ENCODE measurements around the gene DOC2A.
"Not testable (repeated sequence)": the region's sequence is repeated elsewhere in the genome, so short reads cannot be mapped to it uniquely, and the experiment has no call there.

DOC2A gene

GRCh38 chr16:30026449-30026848 is 15.6 kb upstream of the DOC2A start:
- FAIRE-seq (no peak), DNase-seq (ENCODE audit: insufficient read length, low spot score) (no peak)
- no peak for TF ChIP-seq CTCF (IDR thresholded peaks at IDR 0.05; ENCODE audit: insufficient read depth, missing control alignments)

- FAIRE-seq: no peak
- DNase-seq (ENCODE audit: insufficient read length, low spot score): no peak
- TF ChIP-seq CTCF (IDR thresholded peaks at IDR 0.05; ENCODE audit: insufficient read depth, missing control alignments): no peak
Observed at GRCh38 chr16:30025574-30025973, 14.7 kb upstream of the DOC2A start.

GRCh38 chr16:30025156-30025555 is 14.3 kb upstream of the DOC2A start:
- no peak for DNase-seq (ENCODE audit: insufficient read length, low spot score)
- TF ChIP-seq CTCF (IDR thresholded peaks at IDR 0.05; ENCODE audit: insufficient read depth, missing control alignments): no peak
- FAIRE-seq: no peak

GRCh38 chr16:30024451-30024850 is 13.6 kb upstream of the DOC2A start:
- no peak for TF ChIP-seq CTCF (IDR thresholded peaks at IDR 0.05; ENCODE audit: insufficient read depth, missing control alignments)
- FAIRE-seq: no peak
- no peak for DNase-seq (ENCODE audit: insufficient read length, low spot score)

- FAIRE-seq (no peak), DNase-seq (ENCODE audit: insufficient read length, low spot score) (no peak)
- TF ChIP-seq CTCF (IDR thresholded peaks at IDR 0.05; ENCODE audit: insufficient read depth, missing control alignments): no peak
Observed at GRCh38 chr16:30023586-30023985, 12.8 kb upstream of the DOC2A start.

- DNase-seq (ENCODE audit: insufficient read length, low spot score) (no peak), FAIRE-seq (no peak)
Observed at GRCh38 chr16:30022887-30023286, 12.1 kb upstream of the DOC2A start, which contains the start of gene C16orf92. Gene C16orf92 (plus strand): TSS chr16:30023198. CDS start chr16:30023341, 143 bp downstream.

GRCh38 chr16:30018731-30019158 is 7.9 kb upstream of the DOC2A start:
- DNase-seq (ENCODE audit: insufficient read length, low spot score) (no peak), FAIRE-seq (no peak)
- TF ChIP-seq CTCF (IDR thresholded peaks at IDR 0.05; ENCODE audit: insufficient read depth, missing control alignments): no peak

More at GRCh38 chr16:30022887-30023286, 12.1 kb upstream of the DOC2A start, which contains the start of gene C16orf92:
- TF ChIP-seq CTCF (IDR thresholded peaks at IDR 0.05; ENCODE audit: insufficient read depth, missing control alignments): no peak

- not testable (repeated sequence) for FAIRE-seq
Observed at GRCh38 chr16:30017937-30018336, 7.1 kb upstream of the DOC2A start.

More at GRCh38 chr16:30017937-30018336, 7.1 kb upstream of the DOC2A start:
- DNase-seq (ENCODE audit: insufficient read length, low spot score): not testable (repeated sequence)
